NCI-H187 treated with DMSO at 0.1 percent for 48 hours (cell line): ENCODE data around the gene ELOB.
A peak's percentile ranks its signal among the peaks of the same experiment; 100 is the strongest.

ENCODE experiments used
- DNase-seq: peaks from one replicate; lab custom pipeline; 2025; lab: John Stamatoyannopoulos, UW

The ELOB gene

DNA sequence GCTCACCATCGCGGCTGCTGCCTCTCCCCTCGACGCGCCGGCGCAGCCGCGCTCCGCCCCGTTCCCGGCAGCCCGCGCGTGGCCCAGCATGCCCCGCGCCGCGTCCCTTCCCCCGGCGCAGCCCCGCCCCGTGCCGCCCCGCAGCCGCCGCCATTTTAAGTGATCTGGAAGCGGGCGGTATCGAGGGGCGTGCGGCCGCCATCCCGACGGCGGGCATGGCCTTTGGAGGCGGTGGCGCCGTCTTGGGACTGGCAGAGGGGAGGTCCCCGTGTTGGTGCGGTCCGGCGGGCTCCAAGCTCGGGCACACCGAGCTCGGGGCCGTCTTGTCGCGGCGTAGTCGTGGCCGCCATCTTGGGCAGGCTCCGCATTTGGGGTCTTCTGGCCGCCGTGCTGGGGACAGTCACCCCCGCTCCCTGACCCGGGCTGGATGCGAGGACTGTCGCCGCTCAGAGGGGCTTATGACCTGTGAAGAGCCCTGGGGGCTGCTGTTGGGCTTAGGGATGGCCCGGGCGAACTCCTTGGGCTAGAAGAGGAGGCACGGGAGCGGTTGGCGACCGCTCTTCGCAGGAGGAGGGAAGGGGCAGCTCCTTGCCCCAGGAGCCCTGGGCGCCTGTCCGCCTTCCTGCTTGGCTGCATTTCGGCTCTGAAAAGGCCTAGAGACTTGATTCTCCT is at the start of gene ELOB:
Gene ELOB (minus strand): TSS at position 50 of the 672 bp plus-strand sequence. CDS start 41 bp downstream, at position 9.
- DNase-seq = peak; percentile 54

DNA sequence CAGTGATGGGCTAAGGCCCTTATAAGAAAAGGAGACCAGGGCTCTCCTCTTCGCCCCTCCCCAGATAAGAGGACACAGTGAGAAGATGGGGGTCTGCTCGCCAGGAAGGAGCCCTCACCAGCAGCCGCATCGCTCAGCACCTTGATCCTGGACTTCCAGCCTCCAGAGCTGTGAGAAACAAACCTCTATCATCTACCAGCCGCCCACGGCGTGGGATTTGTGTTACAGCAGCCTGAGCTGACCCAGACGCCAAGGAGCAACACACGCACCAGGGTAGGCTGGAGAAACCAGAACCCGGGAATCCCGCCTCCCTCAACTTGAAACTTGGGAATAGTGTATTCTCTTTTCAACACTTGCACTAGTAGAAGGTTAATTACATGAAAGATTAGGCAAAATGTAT is 48.8 kb upstream of the ELOB start:
- DNase-seq = no peak

DNA sequence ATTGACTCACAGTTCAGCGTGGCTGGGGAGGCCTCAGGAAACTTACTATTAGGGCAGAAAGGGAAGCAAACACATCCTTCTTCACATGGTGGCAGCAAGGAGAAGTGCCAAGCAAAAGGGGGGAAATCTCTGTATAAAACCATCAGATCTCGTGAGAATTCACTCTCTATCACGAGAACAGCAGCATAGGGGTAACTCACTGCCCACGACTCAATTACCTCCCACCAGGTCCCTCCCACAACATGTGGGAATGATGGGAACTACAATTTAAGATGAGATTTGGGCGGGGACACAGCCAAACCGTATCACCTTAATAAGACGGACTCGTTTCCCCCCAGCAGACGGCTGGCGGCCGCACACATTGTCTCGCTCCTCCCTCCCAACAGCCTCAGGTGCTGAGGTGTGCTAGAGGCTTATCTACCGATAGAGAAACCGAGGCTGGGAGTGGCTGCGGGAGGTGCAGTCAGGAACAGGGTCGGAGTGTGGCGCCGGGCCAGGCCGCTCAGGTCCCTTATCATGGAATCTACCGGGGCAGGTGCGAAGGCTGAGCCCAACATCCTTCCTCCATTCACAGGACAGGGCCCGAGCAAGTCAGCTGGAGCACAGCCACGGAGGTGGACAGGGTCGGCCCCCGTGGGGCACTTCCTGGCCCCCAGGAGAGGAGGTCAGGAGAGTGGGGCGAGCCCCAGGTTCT is 48.1 kb upstream of the ELOB start:
- no peak for DNase-seq

DNA sequence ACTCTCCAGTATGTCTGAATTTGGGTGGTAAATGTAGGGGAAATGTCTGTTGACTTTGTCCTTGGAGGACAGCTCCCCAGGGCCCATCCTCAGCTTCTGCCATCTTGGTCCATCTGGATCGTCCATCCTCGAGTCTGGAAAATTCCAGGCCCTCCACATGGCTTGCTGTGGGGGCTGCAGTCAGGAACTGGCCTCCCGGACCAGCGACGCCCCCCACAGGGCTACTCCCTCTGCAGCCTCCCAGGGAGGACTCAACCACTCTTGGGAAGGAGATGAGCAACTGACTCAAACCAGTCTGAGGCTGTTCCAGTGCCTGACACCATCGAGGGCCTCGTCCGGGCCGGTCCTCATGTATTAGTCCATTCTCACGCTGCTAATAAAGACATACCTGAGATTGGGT is 47.5 kb upstream of the ELOB start:
- DNase-seq = no peak

DNA sequence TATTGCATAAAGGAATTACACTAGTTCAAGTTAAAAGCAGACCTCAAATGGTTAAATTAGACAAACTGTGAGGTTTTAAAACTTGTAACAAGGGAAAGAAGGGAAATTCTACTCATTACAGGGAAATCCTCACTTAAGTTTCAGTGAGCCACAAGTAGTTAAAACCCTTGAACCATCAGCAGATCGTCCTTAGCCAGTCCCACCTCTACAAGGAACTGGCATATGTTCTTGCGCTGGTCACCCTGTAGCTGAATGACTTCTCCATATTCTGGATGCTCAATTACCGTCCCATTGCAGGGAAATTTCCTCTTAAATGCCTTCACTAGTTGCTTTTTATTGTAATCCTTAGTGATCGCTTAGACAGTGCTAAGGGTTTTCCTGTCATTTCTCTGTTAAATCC is 45.4 kb upstream of the ELOB start:
- DNase-seq = no peak

DNA sequence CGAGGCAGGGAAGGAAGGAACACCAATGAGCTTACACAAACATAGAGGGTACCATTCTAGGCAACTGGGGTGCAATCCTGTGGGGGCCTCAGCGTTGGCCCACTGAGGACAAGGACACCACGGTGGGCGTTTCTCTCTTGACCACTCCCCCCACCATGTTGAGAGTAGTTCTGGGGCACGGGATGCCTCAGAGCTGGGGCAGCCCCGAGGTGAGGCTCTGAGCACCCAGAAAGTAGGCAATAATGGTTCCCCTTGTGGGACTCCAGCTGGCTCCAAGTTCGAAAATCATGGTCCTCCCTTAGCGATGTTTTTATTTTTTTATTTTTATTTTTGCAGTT is 45.0 kb upstream of the ELOB start:
- DNase-seq = no peak

DNA sequence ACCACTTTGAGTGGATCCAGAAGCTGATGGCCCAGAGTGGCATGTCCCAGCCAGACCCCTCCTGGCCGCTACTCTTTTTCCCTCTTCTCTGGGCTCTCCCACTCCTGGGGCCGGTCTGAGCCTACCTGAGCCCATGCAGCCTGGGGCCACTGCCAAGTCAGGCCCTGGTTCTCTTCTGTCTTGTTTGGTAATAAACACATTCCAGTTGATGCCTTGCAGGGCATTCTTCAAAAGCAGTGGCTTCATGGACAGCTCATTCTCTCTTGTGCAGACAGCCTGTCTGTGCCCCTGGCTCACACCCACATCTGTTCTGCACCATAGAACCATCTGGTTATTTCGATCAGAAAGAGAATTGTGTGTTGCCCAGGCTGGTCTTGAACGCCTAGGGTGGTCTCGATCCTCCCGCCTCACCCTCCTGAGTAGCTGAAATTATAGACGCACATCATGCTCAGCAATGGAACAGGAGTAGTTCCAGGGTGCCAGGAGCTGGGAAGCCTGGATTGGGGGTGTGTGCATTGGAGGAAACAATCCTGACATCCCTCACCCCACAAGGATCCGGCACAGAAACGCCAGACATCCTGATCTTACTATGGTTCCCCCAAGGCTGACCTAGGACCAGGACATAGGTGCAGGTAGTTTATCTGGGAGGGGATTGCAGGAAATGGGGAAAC is 44.5 kb upstream of the ELOB start:
- DNase-seq = no peak

DNA sequence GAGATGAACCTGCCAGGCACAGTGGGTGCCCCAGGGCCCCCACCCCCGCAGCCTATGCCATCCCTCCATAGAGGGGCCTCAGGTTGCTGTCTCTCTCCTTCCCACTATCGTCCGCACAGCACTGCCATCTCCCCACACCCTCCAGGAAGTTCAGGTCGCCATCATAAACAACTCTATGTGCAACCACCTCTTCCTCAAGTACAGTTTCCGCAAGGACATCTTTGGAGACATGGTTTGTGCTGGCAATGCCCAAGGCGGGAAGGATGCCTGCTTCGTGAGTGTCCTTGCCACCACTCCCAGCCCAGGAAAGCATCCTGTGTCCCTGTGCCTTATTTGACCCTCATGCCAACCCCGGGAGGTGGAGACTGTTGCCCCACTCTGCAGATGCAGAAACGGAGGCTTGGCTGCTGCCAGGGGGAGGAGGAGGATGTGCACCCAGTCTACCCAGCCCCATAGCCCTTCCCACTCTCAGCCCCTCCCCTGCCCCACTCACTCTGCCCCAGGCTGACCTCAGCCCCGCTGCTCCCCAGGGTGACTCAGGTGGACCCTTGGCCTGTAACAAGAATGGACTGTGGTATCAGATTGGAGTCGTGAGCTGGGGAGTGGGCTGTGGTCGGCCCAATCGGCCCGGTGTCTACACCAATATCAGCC is 43.9 kb upstream of the ELOB start:
- DNase-seq = no peak

DNA sequence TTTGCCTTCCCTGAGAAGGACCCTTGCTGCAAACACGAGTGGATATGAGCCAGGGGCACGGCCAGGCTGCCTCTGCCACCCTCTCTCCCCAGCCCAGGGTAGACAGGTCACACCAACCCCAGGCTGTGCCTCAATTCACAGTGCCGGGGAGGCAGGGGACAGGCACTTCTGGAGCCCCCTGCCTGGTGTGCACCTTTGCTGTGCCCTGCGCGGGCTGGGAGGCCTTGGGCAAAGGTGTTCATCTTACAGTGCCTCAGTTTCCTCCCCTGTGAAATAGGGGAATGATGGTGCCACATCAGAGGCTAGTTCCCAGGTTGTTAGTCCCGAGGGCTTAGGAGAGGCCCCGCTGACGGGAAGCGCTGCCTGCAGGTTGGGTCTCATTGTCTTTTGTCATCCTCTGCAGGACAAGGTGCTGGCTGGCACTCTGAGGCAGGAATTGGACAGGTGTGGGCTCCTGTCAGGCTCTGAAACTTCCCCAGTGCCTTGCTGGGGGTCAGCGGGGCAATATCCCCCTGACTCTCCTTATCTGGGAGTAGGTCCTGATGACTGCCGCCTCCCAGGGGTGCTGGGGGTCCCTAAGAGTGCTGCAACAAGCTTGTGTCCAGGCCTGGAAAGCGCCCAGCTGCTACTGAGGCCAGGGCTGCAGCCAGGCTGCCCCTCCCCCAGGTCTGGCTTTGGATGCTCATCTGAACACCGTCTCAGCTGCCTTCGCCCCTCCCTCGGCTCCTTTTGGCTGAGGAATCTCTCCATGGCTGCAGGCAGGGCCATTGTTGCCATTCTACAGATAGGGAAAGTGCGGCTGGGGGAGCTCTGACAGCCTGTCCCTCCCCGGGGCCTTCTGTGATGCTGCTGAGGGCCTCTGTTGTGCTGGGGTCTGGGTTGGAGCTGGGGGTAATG is 43.1 kb upstream of the ELOB start:
- DNase-seq = no peak

DNA sequence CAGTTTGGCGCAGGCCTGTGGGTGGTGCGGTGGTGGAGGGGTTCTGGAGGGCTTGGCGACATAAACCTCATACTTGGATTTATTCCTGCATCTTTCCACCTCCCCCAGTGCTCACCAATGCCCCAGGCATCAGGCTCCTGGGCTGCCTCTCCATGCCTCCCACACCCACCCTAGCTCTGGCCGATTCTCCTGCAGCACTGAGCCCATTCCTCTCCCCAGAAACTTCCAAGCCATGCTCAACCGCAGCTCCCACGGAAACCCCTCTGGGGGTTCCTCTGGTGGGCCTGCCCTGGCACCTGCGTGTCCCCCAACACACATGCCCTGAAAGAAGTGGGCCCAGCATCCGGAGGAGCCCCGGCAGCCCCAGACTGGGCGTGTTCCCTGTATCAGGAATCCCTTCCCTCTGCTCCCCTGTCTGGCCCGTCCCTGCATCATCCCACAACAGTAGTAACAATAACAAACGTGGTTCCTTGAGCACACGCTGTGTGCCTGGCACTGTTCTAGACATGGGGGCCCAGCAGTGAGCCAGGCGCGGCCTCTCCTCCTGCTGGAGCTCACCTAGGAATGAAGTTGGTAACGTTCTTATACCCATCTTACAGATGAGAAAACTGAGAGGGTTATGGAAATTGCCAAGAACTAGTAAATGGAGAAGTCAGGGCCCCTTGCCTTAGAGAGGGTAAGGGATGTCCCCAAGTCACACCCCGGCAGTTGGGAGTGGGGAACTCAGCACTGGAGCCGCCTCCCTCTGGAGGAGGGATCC is 42.3 kb upstream of the ELOB start:
- no peak for DNase-seq

DNA sequence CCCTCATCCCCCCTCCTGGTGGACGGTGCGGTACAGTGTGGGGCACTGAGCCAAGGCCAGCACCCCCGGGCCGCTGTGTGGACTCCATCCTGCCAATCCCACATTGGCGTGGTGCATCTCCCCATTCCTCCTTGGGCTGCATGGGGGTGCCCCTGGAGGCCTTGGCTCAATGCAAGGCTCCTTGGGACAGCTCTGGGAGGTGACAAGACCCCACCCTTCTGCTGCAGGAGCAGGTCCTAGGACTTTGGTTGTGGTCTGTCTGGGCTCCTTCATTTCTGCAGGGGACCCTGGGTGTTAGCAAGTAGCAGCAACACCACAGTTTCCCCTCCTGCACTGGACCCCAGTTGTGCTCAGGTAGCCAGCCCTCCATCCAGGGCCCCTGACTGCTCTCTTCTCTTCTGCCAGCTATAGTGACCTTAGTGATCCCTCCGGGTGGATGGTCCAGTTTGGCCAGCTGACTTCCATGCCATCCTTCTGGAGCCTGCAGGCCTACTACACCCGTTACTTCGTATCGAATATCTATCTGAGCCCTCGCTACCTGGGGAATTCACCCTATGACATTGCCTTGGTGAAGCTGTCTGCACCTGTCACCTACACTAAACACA is 41.3 kb upstream of the ELOB start:
- no peak for DNase-seq

DNA sequence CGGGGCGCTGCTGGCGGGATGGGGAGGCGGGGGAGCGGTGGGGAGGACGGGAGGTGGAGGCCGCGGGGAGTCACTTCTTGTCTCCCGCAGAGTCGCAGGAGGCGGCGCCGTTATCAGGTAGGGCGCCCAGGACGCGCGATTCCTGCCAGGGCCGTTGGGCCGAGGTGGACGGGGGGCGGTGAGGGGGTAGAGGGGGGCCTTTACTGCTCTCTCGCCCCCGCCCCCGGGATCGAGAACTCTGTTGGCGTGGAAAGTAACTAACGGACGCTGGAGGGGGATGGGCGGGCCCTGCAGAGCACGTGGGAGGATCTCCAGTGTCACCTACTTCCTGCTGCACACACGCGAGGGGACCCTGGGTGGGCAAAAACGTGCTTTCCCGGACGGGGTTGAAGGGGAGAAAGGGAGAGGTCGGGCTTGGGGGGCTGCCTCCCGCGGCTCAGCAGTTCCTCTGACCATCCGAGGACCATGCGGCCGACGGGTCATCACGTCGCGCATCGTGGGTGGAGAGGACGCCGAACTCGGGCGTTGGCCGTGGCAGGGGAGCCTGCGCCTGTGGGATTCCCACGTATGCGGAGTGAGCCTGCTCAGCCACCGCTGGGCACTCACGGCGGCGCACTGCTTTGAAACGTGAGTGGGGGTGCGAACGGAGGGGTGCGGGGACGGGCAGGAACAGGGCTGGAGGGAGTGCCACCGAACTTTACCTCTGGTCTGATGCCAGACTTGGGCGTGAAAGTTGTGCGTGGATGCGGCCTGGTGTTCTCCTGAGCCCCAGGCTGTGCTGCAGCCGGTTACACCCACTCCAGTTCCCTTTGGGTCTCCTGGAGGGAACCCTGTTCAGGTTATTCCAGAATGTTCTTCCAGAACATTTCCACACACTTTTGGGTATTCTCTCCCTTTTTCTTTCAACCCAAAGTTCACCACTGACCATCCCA is 40.5 kb upstream of the ELOB start:
- DNase-seq = no peak

DNA sequence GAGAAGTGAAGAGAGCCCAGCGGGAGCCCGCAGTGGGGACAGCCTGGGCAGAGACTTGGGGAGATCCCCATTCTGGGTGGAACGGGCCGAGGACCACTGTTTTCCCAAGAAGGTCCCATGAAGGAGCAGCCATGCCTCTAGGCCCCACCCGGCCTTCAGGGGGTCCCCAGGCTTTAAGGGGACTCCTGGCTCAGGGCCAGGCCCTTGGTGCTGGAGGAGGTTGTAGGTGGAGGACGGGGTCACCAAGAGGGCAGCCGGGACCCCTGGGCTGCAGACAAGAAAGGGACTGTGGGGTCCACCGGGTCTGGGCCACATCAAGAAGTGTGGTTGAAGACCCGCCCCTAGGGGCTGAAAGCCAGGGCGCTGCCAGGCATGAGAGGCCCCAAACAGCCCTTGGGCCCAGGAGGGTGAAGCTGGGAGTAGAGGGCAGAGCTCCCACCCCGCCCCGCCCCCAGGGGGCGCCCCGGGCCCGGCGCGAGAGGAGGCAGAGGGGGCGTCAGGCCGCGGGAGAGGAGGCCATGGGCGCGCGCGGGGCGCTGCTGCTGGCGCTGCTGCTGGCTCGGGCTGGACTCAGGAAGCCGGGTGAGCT is 39.8 kb upstream of the ELOB start, which contains the start of gene PRSS21:
Gene PRSS21 (plus strand): TSS at position 487 of the 589 bp plus-strand sequence. CDS start 32 bp downstream, at position 519.
- no peak for DNase-seq

DNA sequence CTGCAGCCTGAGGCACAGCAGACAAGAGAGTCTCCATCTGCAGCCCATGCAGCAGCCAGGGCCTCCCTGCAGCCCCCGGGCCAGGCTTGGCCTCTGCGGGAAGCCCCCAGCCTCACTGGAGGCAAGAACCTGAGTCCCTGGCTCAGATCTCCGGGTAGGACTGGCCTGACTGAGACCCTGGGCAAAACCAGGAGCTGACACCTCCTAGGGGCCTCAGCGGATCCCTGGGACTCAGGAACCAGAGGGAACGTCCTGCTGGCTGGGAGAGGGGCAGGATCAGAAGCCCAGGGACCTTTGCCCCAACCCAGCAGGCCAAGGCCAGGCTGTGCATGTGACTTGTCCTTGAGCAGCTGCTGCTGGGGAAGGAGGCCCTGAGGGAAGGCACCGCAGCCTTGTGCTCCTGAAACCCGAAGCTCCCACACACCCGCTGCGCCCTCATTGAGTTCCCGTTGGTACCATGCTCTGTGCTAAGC is 38.3 kb upstream of the ELOB start:
- DNase-seq = no peak

DNA sequence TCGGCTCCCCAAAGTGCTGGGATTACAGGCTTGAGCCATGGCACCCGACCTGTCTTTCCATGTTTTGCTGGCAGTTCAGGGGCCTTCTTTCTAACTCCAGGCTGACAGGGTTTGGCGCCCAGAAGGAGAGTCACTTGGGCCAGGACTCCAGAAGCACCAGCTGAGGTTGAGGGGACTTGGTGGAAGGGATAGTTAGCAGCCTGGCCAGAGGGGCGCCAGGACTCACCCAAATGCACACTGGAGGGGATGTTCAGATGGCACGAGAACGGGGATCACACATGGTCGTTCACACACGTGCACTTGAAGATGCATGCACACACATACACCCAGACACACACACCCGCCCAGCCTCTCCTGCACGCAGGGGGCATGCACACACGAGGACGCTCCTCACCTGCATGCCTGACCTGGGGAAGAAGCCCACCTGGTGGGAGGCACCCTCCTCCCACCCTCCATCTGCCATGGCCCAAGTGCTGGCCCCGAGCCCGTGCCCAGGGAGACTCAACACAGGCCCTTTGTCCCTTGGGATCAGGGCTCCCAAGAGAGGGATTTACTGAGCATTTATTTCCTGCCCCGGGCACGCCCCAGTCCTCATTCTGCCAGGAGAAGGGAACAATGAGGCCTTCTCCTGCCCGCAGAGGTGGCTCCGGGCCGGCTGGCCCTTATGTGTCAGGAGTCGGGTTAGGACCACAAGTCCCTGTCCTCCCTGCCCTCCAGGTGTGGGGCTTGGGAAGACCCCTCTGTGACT is 37.6 kb upstream of the ELOB start:
- DNase-seq = no peak

DNA sequence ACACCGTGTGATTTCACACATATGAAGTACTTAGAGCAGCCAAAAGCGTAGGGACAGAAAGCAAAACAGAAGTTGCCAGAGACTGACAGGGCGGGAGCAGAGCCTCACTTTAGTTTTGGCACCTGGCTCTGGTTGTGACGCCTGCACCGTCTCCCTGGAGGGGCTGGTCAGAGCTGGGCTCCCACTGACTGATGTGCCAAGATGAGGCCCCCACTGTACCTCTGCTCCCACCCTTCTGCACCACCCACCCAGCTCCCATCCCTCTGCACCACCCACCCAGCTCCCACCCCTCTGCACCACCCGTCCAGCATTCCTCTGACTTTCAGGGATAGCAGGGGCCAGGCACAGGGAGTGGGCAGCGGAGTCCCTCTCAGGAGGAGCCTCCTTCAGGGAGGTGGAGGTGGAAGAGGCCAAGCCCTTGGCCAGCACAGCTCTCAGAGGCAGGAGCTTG is 36.7 kb upstream of the ELOB start:
- no peak for DNase-seq

DNA sequence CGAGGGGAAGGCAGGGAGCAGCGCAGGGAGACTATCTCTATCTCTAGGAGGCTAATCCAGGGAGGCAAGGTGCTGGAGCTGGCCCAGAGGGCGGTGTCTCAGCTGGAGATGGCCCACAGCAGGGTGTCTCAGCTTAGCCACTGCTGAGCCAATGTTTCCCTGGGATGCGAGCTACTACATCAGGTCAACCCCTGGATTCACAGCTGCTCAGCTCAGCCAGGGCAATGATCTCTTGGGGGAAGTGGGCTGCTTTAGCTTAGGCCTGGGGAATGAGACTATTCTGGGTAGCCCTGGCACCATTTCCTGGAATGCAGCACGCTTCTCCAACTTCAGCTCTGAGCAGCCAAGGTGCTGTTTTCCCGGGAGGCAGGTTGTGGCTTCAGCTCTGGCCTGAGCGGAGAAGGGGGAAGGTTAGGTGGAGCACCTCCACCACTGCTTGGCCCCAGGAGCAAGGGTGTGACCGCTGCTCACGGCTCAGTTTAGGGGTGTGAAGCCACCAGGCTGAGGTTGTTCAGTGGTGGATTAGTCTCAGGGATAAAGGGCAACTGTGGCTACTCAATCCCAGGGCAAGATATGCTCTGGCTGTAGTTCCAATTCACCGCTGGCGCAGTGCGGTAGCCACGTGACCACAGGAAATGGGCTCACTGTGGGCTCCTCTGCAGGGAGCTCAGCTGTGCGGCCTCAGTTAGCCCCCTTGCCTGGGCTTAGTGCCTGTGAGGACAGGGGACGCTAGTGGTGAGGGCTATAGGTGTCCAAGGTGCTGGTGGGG is 34.8 kb upstream of the ELOB start:
- no peak for DNase-seq
